Smooth muscle cell (in vitro differentiated cells): ENCODE data around the gene BTBD2. TPM values are rescaled to one million over a fixed set of nuclear protein-coding genes. Genes with fewer than 3 reads are reported as not detected.

Experiments used
- DNase-seq: peaks from one replicate; lab custom pipeline; 2025; ENCODE audit not compliant: unreplicated experiment; lab: John Stamatoyannopoulos, UW
- H2AFZ ChIP-seq: fragments of 200-600 bp; sonication (generic); 2 replicates; pipeline ENCODE4 v1.6.0; 2016; ENCODE audit warnings: antibody characterized with exemption, low read depth, mild to moderate bottlenecking
- H3F3A ChIP-seq: fragments of 200-600 bp; sonication (generic); 2 replicates; pipeline ENCODE4 v1.6.0; 2017; ENCODE audit warnings: antibody characterized with exemption, low read depth
- H3K27ac ChIP-seq: fragments of 200-600 bp; sonication (generic); 2 replicates; pipeline ENCODE4 v1.5.1; 2016; ENCODE audit warnings: low read depth, mild to moderate bottlenecking
- H3K27me3 ChIP-seq: fragments of 200-600 bp; sonication (generic); 2 replicates; pipeline ENCODE4 v1.6.1; 2016; ENCODE audit warnings: low read depth, mild to moderate bottlenecking
- H3K36me3 ChIP-seq: fragments of 200-600 bp; sonication (generic); 2 replicates; pipeline ENCODE4 v1.5.1; 2016; ENCODE audit warnings: low read depth
- H3K4me1 ChIP-seq: fragments of 200-600 bp; sonication (generic); 2 replicates; pipeline ENCODE4 v1.5.1; 2016; ENCODE audit warnings: low read depth
- H3K4me2 ChIP-seq: fragments of 200-600 bp; sonication (generic); 2 replicates; pipeline ENCODE4 v1.6.0; 2016; ENCODE audit warnings: mild to moderate bottlenecking
- H3K4me3 ChIP-seq: fragments of 200-600 bp; sonication (generic); 2 replicates; pipeline ENCODE4 v1.5.1; 2016; ENCODE audit warnings: mild to moderate bottlenecking
- H3K79me2 ChIP-seq: fragments of 200-600 bp; sonication (generic); 2 replicates; pipeline ENCODE4 v1.6.0; 2016; ENCODE audit warnings: low read depth, mild to moderate bottlenecking
- H3K9ac ChIP-seq: fragments of 200-600 bp; sonication (generic); 2 replicates; pipeline ENCODE4 v1.6.0; 2016; ENCODE audit warnings: low read depth
- H3K9me3 ChIP-seq: fragments of 200-600 bp; sonication (generic); replicated peaks from 2 replicates; pipeline ENCODE4 v1.5.1; 2016; ENCODE audit warnings: low read depth
- H4K20me1 ChIP-seq: fragments of 200-600 bp; sonication (generic); 2 replicates; pipeline ENCODE4 v1.6.0; 2016; ENCODE audit warnings: low read depth
- WGBS: methylation state at CpG from one replicate; pipeline ENCODE4 v1.1.7; 2016; ENCODE audit warnings: low lambda C conversion rate; 5-methylcytosine and 5-hydroxymethylcytosine counted together
- polyA plus RNA-seq: library from polyadenylated mRNA; unstranded; fragments of >200 nt; fragmentation: Nextera tagmentation; extraction: Ambion mirVana; gene quantifications from 2 replicates; pipeline ENCODE4 v1.2.1, GENCODE V29; 2016
- total RNA-seq: library from RNA; depleted of rRNA; stranded (reverse); fragments of >200 nt; gene quantifications from 2 replicates; pipeline ENCODE4 v1.2.3, GENCODE V29; 2014
- TF ChIP-seq, protein P1 (sequence below): fragments of 200-600 bp; sonication (generic); IDR thresholded peaks from 2 replicates; pipeline ENCODE4 v1.5.1; 2017; ENCODE audit warnings: borderline replicate concordance, mild to moderate bottlenecking, antibody characterized with exemption; ENCODE audit not compliant: insufficient read depth, poor library complexity, severe bottlenecking

The BTBD2 gene
- total and polyA plus RNA-seq, 2 experiments from 2014 or later, result 37.8 to 63.2 TPM

DNA sequence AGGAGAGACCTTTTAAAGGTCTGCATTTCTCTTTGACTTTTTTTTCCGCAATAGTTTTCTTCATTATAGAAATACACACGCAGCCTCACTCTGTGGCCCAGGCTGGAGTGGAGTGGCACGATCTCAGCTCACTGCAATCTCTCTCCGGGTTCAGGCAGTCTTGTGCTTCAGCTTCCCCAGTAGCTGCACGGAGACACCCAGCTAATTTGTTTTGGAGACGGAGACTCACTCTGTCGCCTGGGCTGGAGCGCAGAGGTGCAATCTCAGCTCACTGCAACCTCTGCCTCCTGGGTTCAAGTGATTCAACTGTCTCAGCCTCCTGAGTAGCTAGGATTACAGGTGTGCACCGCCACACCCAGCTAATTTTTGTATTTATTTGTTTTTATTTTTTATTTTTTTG is 47.3 kb upstream of the BTBD2 start:
- no peaks in the 10 kb centered on the region for H3K27me3 ChIP-seq

DNA sequence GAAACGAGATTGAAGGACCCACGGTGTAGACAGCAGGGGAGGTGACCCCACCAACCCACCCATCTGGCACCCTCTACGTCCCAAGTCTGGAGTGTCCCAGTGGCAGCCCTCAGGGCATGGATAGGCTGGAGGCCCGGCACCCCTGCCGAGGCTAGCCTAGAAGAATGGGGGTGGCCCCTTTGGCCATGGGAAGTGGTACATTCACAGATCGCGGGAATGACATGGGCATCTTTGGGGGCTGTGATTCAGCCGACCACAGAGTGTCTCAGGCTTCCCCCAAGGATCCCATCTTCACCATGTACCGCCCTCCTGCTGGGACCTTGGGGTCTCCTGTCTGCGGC is 46.8 kb upstream of the BTBD2 start:
- Histone ChIP-seq H3K4me2 (peak overlapping the region; percentile 89), H3K9ac (no peak overlapping the region), H3F3A (peaks cover 8% of the 10 kb centered on the region), H3K4me3 (peak overlapping the region; percentile 72), H2AFZ (no peak overlapping the region), H4K20me1 (no peaks in the 10 kb centered on the region), H3K79me2 (no peaks in the 10 kb centered on the region), H3K4me1 (peaks cover 23% of the 10 kb centered on the region), H3K27me3 (no peaks in the 10 kb centered on the region), H3K27ac (no peak overlapping the region), H3K36me3 (no peaks in the 10 kb centered on the region), H3K9me3 (no peaks in the 10 kb centered on the region)
- TF ChIP-seq, protein P1, sequence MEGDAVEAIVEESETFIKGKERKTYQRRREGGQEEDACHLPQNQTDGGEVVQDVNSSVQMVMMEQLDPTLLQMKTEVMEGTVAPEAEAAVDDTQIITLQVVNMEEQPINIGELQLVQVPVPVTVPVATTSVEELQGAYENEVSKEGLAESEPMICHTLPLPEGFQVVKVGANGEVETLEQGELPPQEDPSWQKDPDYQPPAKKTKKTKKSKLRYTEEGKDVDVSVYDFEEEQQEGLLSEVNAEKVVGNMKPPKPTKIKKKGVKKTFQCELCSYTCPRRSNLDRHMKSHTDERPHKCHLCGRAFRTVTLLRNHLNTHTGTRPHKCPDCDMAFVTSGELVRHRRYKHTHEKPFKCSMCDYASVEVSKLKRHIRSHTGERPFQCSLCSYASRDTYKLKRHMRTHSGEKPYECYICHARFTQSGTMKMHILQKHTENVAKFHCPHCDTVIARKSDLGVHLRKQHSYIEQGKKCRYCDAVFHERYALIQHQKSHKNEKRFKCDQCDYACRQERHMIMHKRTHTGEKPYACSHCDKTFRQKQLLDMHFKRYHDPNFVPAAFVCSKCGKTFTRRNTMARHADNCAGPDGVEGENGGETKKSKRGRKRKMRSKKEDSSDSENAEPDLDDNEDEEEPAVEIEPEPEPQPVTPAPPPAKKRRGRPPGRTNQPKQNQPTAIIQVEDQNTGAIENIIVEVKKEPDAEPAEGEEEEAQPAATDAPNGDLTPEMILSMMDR, result no peak
- DNase-seq, result no peak
- WGBS, result 81% methylated on average over 10 of the region's 10 CpGs

More for the DNA sequence above, 47.3 kb upstream of the BTBD2 start:
- Histone ChIP-seq H3K4me1 (peaks cover 23% of the 10 kb centered on the region), H3K4me2 (no peak overlapping the region), H3F3A (peaks cover 8% of the 10 kb centered on the region), H3K9me3 (no peaks in the 10 kb centered on the region), H3K9ac (no peak overlapping the region), H3K4me3 (no peak overlapping the region), H4K20me1 (no peaks in the 10 kb centered on the region), H3K36me3 (no peaks in the 10 kb centered on the region), H3K27ac (no peak overlapping the region), H3K79me2 (no peaks in the 10 kb centered on the region), H2AFZ (no peak overlapping the region)
- TF ChIP-seq, protein P1, result no peak
- 90% methylated on average over 9 of the region's 9 CpGs for WGBS
- DNase-seq, result no peak

GRCh38 chr19:2061495-2062388 is 46.2 kb upstream of the BTBD2 start:
- H3K9me3 ChIP-seq, result no peaks in the 10 kb centered on the region
- no peaks in the 10 kb centered on the region for H3K36me3 ChIP-seq
- peaks cover 8% of the 10 kb centered on the region for H3F3A ChIP-seq
- H3K4me2 ChIP-seq, result peak overlapping the region; percentile 89
- peak; percentile 96 for DNase-seq
- H3K79me2 ChIP-seq, result no peaks in the 10 kb centered on the region
- peak overlapping the region; percentile 72 for H3K4me3 ChIP-seq
- no peaks in the 10 kb centered on the region for H3K27me3 ChIP-seq
- peaks cover 23% of the 10 kb centered on the region for H3K4me1 ChIP-seq
- H3K27ac ChIP-seq, result peak overlapping the region; percentile 98
- H4K20me1 ChIP-seq, result no peaks in the 10 kb centered on the region
- H3K9ac ChIP-seq, result peak overlapping the region; percentile 98
- peak overlapping the region; percentile 9 for H2AFZ ChIP-seq
- WGBS, result 10% methylated on average over 42 of the region's 50 CpGs
- TF ChIP-seq, protein P1, result no peak
